H1 (cell line): Measurements from ENCODE around the gene GATC.
"Not testable (repeated sequence)": the region's sequence is repeated elsewhere in the genome, so short reads cannot be mapped to it uniquely, and the experiment has no call there.

Source experiments
- CBX8 ChIP-seq: fragments of 300-800, 300-1000 bp; sonication (generic); IDR thresholded peaks from 2 replicates; pipeline ENCODE4 v1.7.1; 2016; ENCODE audit warnings: low read depth, low read length, borderline replicate concordance
- CTCF ChIP-seq, 3 experiments: IDR thresholded peaks; 1 replicate in 2 of 3; 2 replicates in 1 of 3; pipeline versions ENCODE4 v1.5.1 to v1.6.1; 2011; ENCODE audit warnings: low read length in 3 of 3, mild to moderate bottlenecking in 3 of 3, inconsistent platforms in 2 of 3, low read depth in 1 of 3, moderate library complexity in 1 of 3; ENCODE audit not compliant: insufficient read depth in 1 of 3; ENCODE audit errors: control extremely low read depth in 1 of 3
- EGR1 ChIP-seq: IDR thresholded peaks from 2 replicates; pipeline ENCODE4 v1.6.1; 2011; ENCODE audit warnings: low read depth, low read length, borderline replicate concordance
- EP300 ChIP-seq, 2 experiments: IDR thresholded peaks; 1 replicate in 1 of 2; 2 replicates in 1 of 2; pipeline ENCODE4 v1.6.1; 2011 to 2012; ENCODE audit warnings: low read depth in 2 of 2, low read length in 2 of 2, mild to moderate bottlenecking in 2 of 2, borderline replicate concordance in 1 of 2, inconsistent platforms in 1 of 2, moderate library complexity in 1 of 2
- POLR2A ChIP-seq, 2 experiments: IDR thresholded peaks; 1 replicate in 1 of 2; 2 replicates in 1 of 2; pipeline ENCODE4 v1.6.1; 2011; ENCODE audit warnings: low read depth in 2 of 2, low read length in 2 of 2, mild to moderate bottlenecking in 2 of 2; ENCODE audit errors: control extremely low read depth in 1 of 2
- POLR2AphosphoS5 ChIP-seq: IDR thresholded peaks from 2 replicates; pipeline ENCODE4 v1.6.1; 2011; ENCODE audit warnings: low read depth, low read length
- RFX5 ChIP-seq: IDR thresholded peaks from 2 replicates; pipeline ENCODE4 v1.6.1; 2011; ENCODE audit warnings: low read depth, low read length, improper control_type of control experiment, borderline replicate concordance
- SP1 ChIP-seq: IDR thresholded peaks from 2 replicates; pipeline ENCODE4 v1.6.1; 2011; ENCODE audit warnings: low read depth, low read length
- TAF1 ChIP-seq: IDR thresholded peaks from 2 replicates; pipeline ENCODE4 v1.6.1; 2011; ENCODE audit warnings: mild to moderate bottlenecking, low read depth, low read length
- TEAD4 ChIP-seq: IDR thresholded peaks from 2 replicates; pipeline ENCODE4 v1.6.1; 2012; ENCODE audit warnings: low read depth, low read length, inconsistent platforms, mixed read lengths
- TF ChIP-seq, protein P1 (sequence below): IDR thresholded peaks from 2 replicates; pipeline ENCODE4 v1.6.1; 2012; ENCODE audit warnings: inconsistent platforms

GRCh38 chr12:120446844-120447178 lies 567 bp downstream of the GATC start:
- not testable (repeated sequence) for TF ChIP-seq CTCF (IDR thresholded peaks at IDR 0.05; ENCODE audit: control extremely low read depth in 1 of 3, insufficient read depth in 1 of 3, low read depth in 1 of 3, low read length in 3 of 3); TEAD4; POLR2AphosphoS5; SP1; RFX5; TAF1; EP300 (IDR thresholded peaks at IDR 0.05; ENCODE audit: borderline replicate concordance in 1 of 2, low read depth in 2 of 2, low read length in 2 of 2); POLR2A (IDR thresholded peaks at IDR 0.05; ENCODE audit: control extremely low read depth in 1 of 2, low read depth in 2 of 2, low read length in 2 of 2); EGR1; CBX8
- TF ChIP-seq, protein P1, sequence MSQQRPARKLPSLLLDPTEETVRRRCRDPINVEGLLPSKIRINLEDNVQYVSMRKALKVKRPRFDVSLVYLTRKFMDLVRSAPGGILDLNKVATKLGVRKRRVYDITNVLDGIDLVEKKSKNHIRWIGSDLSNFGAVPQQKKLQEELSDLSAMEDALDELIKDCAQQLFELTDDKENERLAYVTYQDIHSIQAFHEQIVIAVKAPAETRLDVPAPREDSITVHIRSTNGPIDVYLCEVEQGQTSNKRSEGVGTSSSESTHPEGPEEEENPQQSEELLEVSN: not testable (repeated sequence)
